Activated T-cell treated with anti-CD3 and anti-CD28 coated beads for 1 hour (primary cell): Measurements from ENCODE around the gene MRPS23.

Experiments used
- DNase-seq: peaks from one replicate; pipeline ENCODE4 v3.0.0-alpha.2; 2020; ENCODE audit warnings: low read depth

Gene MRPS23

DNA sequence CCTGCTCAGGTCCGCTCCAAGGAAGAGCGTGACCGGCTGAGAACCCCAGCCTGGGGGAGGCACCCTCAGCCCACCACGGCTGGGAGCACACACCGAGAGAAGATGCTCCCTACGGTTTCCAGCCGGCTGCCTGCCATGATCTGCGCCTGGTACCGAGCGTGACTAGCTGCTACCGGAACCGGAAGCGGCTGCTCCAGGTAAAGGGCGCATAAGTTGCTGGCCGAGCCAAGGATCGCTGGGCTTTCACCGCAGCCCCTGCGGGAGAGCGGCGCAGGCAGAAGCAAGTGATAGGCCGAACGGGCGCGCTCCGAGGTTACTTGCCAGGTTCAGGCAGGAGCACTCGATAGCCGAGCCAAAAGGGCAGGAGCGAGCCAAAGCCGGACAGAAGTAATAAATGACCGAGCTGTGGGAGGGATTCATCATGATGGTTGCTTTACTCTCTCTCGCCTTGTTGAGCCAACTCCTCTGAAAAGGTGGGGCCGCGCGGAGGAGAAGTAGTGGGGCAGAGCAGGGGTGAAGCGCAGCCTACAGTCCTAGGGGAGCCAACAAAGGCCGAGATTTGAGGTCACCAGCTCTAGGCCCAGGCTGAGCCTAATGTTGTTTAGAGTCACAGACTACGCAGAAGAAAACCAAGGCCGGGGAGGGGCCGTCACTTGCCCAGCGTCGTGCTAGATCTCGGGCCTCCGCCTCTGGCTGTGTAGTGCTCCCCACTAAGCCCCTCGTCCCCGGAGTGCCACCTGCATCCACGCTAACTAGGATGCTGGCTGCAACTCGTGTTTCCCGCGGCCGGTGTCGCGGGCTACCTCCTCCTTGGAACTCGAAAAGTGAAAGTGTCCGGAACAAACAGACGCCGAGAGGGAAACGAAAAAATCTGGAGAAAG, at the start of gene MRPS23:
Gene MRPS23 (minus strand): TSS at position 171 of the 881 bp plus-strand sequence. CDS start 34 bp downstream, at position 137.
- DNase-seq, result peak; percentile 90

DNA sequence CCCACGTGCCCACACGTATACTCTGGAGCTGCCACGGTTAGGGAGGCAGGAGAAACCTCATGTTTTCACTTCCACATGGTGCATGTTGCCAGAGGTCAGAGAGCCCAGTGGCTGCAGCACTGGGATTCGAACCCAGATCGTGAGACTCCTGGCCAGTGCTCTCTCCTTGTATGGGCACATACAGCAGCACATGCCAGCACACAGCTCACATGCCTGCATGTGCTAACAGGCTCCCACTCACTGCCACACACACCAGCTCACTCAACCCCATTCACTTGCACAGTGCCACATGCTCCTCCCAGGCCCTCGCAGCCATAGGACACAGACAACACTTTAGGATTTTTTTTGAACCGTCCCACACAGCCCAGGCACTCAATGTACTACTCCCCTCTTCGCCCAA, 49.5 kb upstream of the MRPS23 start:
- no peak for DNase-seq

- DNase-seq, result no peak
These were observed 48.9 kb upstream of the MRPS23 start for GRCh38 chr17:57898487-57899311.

DNA sequence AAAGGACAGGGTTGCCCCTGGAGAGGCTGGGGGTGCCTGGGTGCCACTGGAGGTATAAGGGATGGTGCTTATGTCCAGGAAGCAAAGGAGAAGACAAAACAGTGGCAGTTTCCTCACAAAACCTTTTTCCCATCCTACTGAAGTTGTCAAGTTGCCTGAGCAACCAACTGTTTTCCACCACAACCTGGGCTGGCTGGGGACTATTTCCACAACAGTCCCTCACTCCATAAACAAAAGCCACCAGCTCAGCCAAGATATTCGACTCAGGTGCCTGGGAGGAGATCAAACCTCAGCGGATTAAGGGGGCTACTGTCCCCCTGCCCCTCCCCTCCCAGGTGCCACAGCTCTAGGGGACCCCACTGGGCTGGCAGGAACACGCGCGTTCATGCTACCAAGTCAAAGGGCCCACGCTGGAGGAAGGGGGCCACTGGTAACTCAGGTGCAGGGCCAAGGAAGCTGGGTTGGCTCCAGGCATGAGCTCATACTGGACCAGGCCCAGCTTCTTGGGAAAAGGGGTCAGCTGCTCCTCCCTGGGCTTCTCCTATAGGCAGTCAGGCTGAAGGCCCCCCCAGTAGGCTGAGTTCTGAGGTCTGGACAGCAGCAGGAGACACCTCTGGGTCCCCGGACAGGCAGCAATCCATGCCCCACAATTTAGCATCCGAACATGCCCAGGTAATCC, 45.7 kb upstream of the MRPS23 start:
- DNase-seq, result no peak

DNA sequence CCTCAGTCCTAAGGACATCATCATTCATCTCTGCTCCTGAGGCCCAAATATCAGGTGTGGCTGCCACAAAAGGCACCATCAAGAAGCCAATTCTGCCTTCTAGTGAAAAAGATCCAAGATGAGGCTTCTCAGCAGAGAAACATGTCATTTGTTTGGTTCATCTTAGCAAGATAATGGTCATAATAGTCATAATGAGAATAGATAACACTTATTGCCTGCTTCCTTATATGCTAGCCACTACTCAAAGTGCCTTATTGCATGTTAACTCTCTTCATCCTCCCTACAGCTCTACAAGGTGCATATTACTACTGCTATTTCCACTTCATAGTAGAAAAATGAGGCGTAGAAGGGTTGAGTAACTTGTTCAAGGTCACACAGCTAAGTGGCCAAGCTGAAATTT, 45.0 kb upstream of the MRPS23 start:
- no peak for DNase-seq

GRCh38 chr17:57892820-57893595, 43.2 kb upstream of the MRPS23 start:
- DNase-seq, result no peak

GRCh38 chr17:57892146-57892819, 42.4 kb upstream of the MRPS23 start:
- DNase-seq, result peak; percentile 68

GRCh38 chr17:57890857-57891232, 41.0 kb upstream of the MRPS23 start:
- DNase-seq, result no peak

GRCh38 chr17:57889892-57890856, 40.3 kb upstream of the MRPS23 start:
- DNase-seq, result no peak

- no peak for DNase-seq
These were observed 39.4 kb upstream of the MRPS23 start for GRCh38 chr17:57889252-57889651.

DNA sequence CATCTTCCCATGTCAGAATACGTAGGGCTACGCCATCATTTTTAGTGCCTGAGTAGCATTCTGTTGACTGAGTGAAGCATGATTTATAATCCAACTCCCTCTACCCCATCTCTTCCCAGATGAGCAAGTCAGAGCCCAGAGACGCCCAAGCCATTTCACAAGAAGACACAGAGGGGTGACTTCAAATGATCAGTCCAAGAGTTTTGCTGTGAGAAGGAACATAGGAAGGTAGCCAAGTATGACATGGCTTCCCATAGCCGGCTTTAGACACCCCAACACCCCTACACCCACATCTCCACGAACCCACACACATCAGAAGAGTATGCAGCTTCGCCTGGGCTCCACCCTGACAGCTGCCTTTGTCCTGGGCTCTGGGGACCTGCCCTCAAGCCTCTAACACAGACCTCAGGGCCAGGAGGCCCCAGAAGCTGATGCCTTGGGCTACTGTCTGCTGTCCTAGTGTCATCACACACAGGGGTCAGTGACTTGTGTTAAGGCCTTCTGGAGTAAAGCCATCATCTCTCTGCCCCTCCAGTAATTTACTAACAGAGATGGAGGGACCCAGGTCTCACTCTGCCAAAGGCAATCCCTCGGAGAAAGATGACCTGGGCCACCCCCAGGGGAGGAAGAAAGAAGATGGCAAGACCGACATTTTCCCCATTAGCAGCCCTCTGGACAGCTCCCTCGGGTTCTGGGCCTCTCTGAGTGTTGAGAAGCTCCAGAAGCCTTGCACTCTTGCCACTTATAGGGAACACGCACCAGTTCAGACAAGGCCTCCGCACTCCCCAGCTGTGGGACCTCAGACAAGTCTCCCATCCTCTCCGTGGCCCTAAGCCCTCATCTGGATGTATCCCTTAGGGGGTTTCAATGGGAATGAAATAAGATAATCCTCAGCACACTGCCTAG, 38.7 kb upstream of the MRPS23 start:
- DNase-seq, result no peak

GRCh38 chr17:57887161-57887560, 37.3 kb upstream of the MRPS23 start:
- no peak for DNase-seq

GRCh38 chr17:57886020-57886419, 36.2 kb upstream of the MRPS23 start:
- no peak for DNase-seq

DNA sequence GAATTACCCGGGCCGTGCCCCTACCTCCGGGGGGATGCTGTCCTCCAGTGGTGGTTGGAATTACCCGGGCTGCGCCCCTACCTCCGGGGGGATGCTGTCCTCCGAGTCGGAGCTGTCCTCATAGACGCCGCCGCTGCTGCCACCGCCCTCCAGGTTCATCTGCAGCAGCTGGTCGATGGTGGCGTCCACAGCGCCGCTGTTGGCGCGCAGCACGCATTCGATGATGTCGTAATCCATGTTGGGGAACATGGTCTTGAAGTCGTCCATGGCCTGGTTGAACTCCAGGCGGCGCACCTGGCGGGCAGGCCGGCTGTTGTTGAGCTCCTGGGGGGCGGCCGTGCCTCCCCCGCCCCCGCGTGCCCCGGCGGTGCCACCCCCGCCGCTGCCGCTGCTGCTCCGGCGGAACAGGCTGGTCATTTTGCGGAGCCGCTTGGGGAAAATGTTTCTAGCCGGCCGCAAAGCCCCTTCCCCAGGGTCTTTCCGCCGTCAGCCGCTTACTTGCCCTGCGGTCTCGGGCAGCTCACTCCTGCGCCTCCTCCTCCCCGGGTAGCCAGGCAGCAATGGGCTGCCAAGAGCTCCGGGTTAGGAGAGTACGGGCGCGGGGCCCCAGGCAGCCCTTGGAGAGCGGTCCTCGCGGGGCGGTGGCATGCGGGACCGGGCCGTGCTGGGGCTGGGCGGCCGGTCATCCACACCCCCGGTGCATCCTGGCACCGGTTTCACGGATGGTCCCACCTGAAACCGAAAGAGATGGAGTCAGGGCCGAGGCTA, 35.5 kb upstream of the MRPS23 start:
- DNase-seq, result no peak

DNA sequence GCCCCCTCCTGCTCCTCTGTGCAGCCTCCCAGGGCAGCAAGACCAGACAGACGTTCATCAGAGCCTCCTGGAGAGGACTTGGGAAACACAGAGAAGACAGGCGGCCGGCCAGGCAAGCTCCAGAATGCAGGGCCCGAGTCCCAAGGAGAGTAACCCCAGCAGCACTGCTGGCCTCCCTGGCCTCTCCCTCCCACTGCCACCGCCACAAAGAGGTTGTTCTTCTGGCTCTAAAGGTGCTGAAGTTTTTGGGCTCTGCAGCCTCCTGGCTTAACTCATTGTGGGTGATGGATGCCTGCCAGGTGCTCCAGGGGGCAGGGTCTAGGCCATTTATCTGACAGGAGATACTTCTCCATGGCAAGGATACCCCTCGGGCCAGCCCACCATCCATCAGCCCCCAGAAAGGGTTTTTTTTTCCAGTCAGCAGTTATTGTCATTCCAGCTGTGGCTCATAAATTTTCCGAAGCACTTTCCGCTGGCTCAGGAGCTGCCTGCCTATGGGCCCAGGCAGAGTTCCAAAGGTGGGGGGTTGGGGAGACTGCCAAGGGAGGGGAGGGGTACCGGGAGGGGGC, 32.0 kb upstream of the MRPS23 start:
- no peak for DNase-seq

- DNase-seq, result no peak
These were observed 31.3 kb upstream of the MRPS23 start for GRCh38 chr17:57881143-57881542.

GRCh38 chr17:57880086-57880456, 30.2 kb upstream of the MRPS23 start:
- no peak for DNase-seq
